Measurements from ENCODE around the gene KPNA2.
"Not testable (repeated sequence)": the region's sequence is repeated elsewhere in the genome, so short reads cannot be mapped to it uniquely, and the experiment has no call there.

KPNA2 gene

DNA sequence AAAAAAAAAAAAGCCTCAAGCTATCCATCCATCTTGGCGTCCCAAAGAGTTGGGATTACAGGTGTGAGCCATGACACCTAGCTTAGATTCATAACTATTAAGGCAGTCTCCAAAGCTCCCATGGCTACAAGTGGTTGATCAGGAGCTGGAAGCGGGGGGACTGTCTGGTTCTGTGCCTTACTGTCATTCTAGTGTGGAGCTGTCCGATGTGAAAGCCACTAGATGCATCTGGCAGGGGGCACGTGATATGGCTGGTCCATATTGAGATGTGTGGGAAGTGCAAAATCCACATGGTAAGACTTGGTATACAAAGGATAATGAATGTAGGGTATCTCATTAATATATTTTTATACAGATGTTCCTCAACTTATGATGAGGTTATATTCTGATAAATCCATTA, 38.7 kb downstream of the KPNA2 start:
- Histone ChIP-seq H3K4me2 (ENCODE audit: low read depth, low read length, poor library complexity, severe bottlenecking) (no peak overlapping the region), H3K27me3 (ENCODE audit: insufficient read depth, low read length, poor library complexity, severe bottlenecking) (no peaks in the 10 kb centered on the region), H4K20me1 (ENCODE audit: insufficient read depth, low read length, poor library complexity, severe bottlenecking) (no peaks in the 10 kb centered on the region), H3K36me3 (ENCODE audit: insufficient read depth, low read length) (no peaks in the 10 kb centered on the region), H3K4me1 (ENCODE audit: insufficient read depth, low read length, poor library complexity, severe bottlenecking) (no peaks in the 10 kb centered on the region), H3K4me3 (ENCODE audit: low read length, poor library complexity, severe bottlenecking) (no peak overlapping the region), H3K9me3 (ENCODE audit: insufficient read depth, low read depth, low read length) (no peaks in the 10 kb centered on the region), H2AFZ (ENCODE audit: low read length) (no peak overlapping the region), H3K79me2 (ENCODE audit: insufficient read depth, low read length) (no peaks in the 10 kb centered on the region), H3K9me2 (replicated peaks; ENCODE audit: low read depth, low read length) (no peaks in the 10 kb centered on the region), H3F3A (ENCODE audit: low read depth) (no peaks in the 10 kb centered on the region), H3K9ac (ENCODE audit: low read depth, low read length, poor library complexity, severe bottlenecking) (no peak overlapping the region)
- TF ChIP-seq, protein P1, sequence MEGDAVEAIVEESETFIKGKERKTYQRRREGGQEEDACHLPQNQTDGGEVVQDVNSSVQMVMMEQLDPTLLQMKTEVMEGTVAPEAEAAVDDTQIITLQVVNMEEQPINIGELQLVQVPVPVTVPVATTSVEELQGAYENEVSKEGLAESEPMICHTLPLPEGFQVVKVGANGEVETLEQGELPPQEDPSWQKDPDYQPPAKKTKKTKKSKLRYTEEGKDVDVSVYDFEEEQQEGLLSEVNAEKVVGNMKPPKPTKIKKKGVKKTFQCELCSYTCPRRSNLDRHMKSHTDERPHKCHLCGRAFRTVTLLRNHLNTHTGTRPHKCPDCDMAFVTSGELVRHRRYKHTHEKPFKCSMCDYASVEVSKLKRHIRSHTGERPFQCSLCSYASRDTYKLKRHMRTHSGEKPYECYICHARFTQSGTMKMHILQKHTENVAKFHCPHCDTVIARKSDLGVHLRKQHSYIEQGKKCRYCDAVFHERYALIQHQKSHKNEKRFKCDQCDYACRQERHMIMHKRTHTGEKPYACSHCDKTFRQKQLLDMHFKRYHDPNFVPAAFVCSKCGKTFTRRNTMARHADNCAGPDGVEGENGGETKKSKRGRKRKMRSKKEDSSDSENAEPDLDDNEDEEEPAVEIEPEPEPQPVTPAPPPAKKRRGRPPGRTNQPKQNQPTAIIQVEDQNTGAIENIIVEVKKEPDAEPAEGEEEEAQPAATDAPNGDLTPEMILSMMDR (conservative IDR thresholded peaks at IDR 0.05; ENCODE audit: low read length): no peak
- TF ChIP-seq EZH2phosphoT487 (IDR thresholded peaks at IDR 0.05; ENCODE audit: borderline replicate concordance): no peak

DNA sequence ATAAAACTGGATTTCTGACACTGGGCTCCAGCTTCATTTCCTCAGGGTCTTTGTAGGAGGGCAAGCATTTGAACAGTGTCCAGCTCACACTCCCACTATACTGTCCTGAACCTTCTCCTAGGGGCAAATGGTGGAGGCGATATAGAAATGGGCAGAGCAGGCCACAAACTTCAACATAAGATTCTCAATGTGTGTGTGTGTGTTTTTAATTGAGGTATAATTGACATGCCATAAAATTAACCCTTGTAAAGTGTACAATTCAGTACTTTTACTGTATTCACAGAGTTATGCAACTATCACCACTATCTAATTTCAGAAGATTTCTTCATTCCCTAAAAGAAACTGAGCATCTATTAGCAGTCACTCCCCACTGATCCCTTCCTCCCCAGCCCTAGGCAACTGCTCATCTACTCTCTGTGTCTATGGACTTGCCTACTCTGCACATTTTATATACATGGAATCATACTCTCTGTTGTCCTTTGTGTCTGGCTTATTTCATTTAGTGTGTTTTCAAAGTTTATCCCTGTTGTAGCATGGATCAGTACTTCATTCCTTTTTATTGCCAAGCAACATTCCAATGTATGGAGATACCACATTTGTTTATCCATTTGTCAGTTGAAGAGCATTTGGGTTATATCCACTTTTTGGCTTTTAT, 40.5 kb downstream of the KPNA2 start:
- H3K4me2 ChIP-seq (ENCODE audit: low read depth, low read length, poor library complexity, severe bottlenecking); H3K4me3 ChIP-seq (ENCODE audit: low read length, poor library complexity, severe bottlenecking): not testable (repeated sequence)

DNA sequence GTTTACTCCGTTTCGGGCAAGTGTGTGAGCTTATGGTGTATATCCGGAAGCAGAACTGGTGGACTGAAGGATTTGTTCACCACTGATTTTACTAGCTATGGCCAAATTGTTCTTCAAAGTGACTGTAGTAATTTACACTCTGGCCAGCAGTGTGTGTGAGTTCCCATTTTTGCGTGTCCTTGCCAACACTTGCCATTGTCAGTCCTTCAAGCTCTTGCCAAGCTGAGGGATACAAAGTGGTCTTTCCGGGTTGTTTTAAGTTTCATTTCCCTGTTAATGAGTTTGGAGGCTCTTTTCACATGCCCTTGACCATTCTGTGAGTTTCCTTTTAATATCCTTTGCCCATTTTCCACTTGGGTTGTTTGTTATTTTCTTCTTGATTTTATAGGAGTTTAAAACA, 42.0 kb downstream of the KPNA2 start:
- not testable (repeated sequence) for H4K20me1 ChIP-seq (ENCODE audit: insufficient read depth, low read length, poor library complexity, severe bottlenecking); H3K9me3 ChIP-seq (ENCODE audit: insufficient read depth, low read depth, low read length); H3K27me3 ChIP-seq (ENCODE audit: insufficient read depth, low read length, poor library complexity, severe bottlenecking); H3K4me1 ChIP-seq (ENCODE audit: insufficient read depth, low read length, poor library complexity, severe bottlenecking); H3K36me3 ChIP-seq (ENCODE audit: insufficient read depth, low read length); H3K9me2 ChIP-seq (replicated peaks; ENCODE audit: low read depth, low read length); H2AFZ ChIP-seq (ENCODE audit: low read length); H3F3A ChIP-seq (ENCODE audit: low read depth); H3K9ac ChIP-seq (ENCODE audit: low read depth, low read length, poor library complexity, severe bottlenecking); H3K79me2 ChIP-seq (ENCODE audit: insufficient read depth, low read length); H3K4me3 ChIP-seq (ENCODE audit: low read length, poor library complexity, severe bottlenecking); H3K4me2 ChIP-seq (ENCODE audit: low read depth, low read length, poor library complexity, severe bottlenecking)

More for the DNA sequence above, 40.5 kb downstream of the KPNA2 start:
- not testable (repeated sequence) for H3F3A ChIP-seq (ENCODE audit: low read depth); H3K9me3 ChIP-seq (ENCODE audit: insufficient read depth, low read depth, low read length); H3K9me2 ChIP-seq (replicated peaks; ENCODE audit: low read depth, low read length); H3K4me1 ChIP-seq (ENCODE audit: insufficient read depth, low read length, poor library complexity, severe bottlenecking); H3K27me3 ChIP-seq (ENCODE audit: insufficient read depth, low read length, poor library complexity, severe bottlenecking); H3K9ac ChIP-seq (ENCODE audit: low read depth, low read length, poor library complexity, severe bottlenecking); H2AFZ ChIP-seq (ENCODE audit: low read length); H3K79me2 ChIP-seq (ENCODE audit: insufficient read depth, low read length); H4K20me1 ChIP-seq (ENCODE audit: insufficient read depth, low read length, poor library complexity, severe bottlenecking); H3K36me3 ChIP-seq (ENCODE audit: insufficient read depth, low read length)

DNA sequence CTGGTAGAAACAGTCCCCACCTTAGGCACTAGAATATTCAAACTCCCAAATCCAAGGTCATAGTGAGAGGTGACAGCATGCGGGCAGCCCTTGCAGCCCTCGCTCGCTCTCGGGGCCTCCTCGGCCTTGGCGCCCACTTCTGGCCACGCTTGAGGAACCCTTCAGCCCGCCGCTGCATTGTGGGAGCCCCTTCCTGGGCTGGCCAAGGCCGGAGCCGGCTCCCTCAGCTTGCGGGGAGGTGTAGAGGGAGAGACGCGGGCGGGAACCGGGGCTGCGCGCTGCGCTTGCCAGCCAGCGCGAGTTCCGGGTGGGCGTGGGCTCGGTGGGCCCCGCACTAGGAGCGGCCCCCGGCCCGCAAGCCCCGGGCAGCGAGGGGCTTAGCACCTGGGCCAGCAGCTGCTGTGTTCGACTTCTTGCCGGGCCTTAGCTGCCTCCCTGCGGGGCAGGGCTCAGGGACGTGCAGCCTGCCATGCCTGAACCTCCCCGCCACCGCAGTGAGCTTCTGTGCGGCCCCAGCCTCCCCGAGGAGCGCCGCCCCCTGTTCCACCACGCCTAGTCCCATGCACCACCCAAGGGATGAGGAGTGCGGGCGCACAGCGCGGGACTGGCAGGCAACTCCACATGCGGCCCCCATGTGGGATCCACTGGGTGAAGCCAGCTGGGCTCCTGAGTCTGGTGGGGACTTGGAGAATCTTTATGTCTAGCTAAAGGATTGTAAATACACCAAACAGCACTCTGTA, 45.0 kb downstream of the KPNA2 start:
- no peaks in the 10 kb centered on the region for H3K27me3 ChIP-seq (ENCODE audit: insufficient read depth, low read length, poor library complexity, severe bottlenecking)
- peaks cover 28% of the 10 kb centered on the region for H3K4me1 ChIP-seq (ENCODE audit: insufficient read depth, low read length, poor library complexity, severe bottlenecking)
- no peaks in the 10 kb centered on the region for H3K9me3 ChIP-seq (ENCODE audit: insufficient read depth, low read depth, low read length)
- no peak overlapping the region for H3K4me2 ChIP-seq (ENCODE audit: low read depth, low read length, poor library complexity, severe bottlenecking)
- no peaks in the 10 kb centered on the region; the same call in 1 of the 2 replicates for H3K79me2 ChIP-seq (ENCODE audit: insufficient read depth, low read length)
- no peaks in the 10 kb centered on the region for H4K20me1 ChIP-seq (ENCODE audit: insufficient read depth, low read length, poor library complexity, severe bottlenecking)
- no peak overlapping the region for H3K9ac ChIP-seq (ENCODE audit: low read depth, low read length, poor library complexity, severe bottlenecking)
- TF ChIP-seq EZH2phosphoT487 (IDR thresholded peaks at IDR 0.05; ENCODE audit: borderline replicate concordance): no peak
- TF ChIP-seq, protein P1 (conservative IDR thresholded peaks at IDR 0.05; ENCODE audit: low read length): no peak
- no peaks in the 10 kb centered on the region for H3K36me3 ChIP-seq (ENCODE audit: insufficient read depth, low read length)
- peaks cover 8% of the 10 kb centered on the region; the same call in 1 of the 2 replicates for H3F3A ChIP-seq (ENCODE audit: low read depth)
- H3K9me2 ChIP-seq (replicated peaks; ENCODE audit: low read depth, low read length): no peaks in the 10 kb centered on the region
- no peak overlapping the region for H3K4me3 ChIP-seq (ENCODE audit: low read length, poor library complexity, severe bottlenecking)
- no peak overlapping the region for H2AFZ ChIP-seq (ENCODE audit: low read length)

DNA sequence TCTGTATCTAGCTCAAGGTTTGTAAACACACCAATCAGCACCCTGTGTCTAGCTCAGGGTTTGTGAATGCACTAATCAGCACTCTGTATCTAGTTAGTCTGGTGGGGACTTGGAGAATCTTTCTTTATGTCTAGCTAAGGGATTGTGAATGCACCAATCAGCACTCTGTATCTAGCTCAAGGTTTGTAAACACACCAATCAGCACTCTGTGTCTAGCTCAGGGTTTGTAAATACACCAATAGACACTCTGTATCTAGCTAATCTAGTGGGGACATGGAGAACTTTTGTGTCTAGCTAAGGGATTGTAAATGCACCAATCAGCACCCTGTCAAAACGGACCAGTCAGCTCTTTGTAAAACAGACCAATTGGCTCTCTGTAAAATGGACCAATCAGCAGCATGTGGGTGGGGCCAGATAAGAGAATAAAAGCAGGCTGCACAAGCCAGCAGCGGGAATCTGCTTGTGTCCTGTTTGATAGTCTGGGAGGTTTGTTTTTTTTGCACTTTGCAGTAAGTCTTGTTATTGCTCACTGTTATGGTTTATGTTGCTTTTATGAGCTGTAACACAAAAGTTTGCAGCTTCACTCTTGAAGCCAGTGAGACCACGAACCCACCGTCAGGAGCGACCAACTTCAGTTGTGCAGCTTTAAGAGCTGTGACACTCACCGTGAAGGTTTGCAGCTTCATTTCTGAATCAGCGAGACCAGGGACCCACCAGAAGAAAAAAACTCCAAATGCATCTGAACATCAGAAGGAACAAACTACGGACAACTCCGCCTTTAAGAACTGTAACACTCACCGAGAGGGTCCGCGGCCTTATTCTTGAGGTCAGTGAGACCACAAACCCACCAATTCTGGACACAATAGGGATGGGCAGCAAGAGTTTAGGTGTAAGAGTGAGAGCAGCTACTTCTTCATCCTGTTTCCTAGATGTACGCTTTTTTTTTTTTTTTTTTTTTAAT, 46.0 kb downstream of the KPNA2 start:
- H3K36me3 ChIP-seq (ENCODE audit: insufficient read depth, low read length); H3K9me2 ChIP-seq (replicated peaks; ENCODE audit: low read depth, low read length); H3K27me3 ChIP-seq (ENCODE audit: insufficient read depth, low read length, poor library complexity, severe bottlenecking); H3K9ac ChIP-seq (ENCODE audit: low read depth, low read length, poor library complexity, severe bottlenecking); H3K79me2 ChIP-seq (ENCODE audit: insufficient read depth, low read length); H2AFZ ChIP-seq (ENCODE audit: low read length); H3K9me3 ChIP-seq (ENCODE audit: insufficient read depth, low read depth, low read length); H4K20me1 ChIP-seq (ENCODE audit: insufficient read depth, low read length, poor library complexity, severe bottlenecking): not testable (repeated sequence)
- Histone ChIP-seq H3F3A (ENCODE audit: low read depth) (peaks cover 15% of the 10 kb centered on the region; the same call in 1 of the 2 replicates), H3K4me1 (ENCODE audit: insufficient read depth, low read length, poor library complexity, severe bottlenecking) (peaks cover 37% of the 10 kb centered on the region), H3K4me2 (ENCODE audit: low read depth, low read length, poor library complexity, severe bottlenecking) (peak overlapping the region; percentile 29), H3K4me3 (ENCODE audit: low read length, poor library complexity, severe bottlenecking) (peak overlapping the region; percentile 4)

All from Loucy (cell line).